Measurements from ENCODE around the gene SSBP2. TPM values are rescaled to one million over a fixed set of nuclear protein-coding genes. Genes with fewer than 3 reads are reported as not detected.

SSBP2 gene
- total RNA-seq, 2 donors from 2014 or later, result 18.1 to 31.4 TPM

- Histone ChIP-seq H3K9me3 (no peaks in the 10 kb centered on the region), H3K27me3 (no peaks in the 10 kb centered on the region), H3K4me3 (no peak overlapping the region), H3K4me1 (peaks cover 28% of the 10 kb centered on the region), H3K36me3 (replicated peaks in 1 of 2; ENCODE audit: insufficient read depth in 1 of 2, low read depth in 2 of 2) (no peaks in the 10 kb centered on the region), H3K27ac (peak overlapping the region in 2 of 4 donors; percentile 35 to 75)
- no peak for DNase-seq
- intact Hi-C loops (cut with DNase I), result loop anchor here (5.0 kb wide), 1 partner anchor 98 kb away; no protein-coding TSS in a partner anchor
- ATAC-seq, result no peak
- no peak for TF ChIP-seq POLR2A (IDR thresholded peaks at IDR 0.05)
- TF ChIP-seq CTCF (IDR thresholded peaks at IDR 0.05), result no peak
- WGBS, 2 donors, result 75 to 77% methylated on average over 2 of the region's 2 CpGs
Observed at GRCh38 chr5:81754621-81755020, 3.7 kb upstream of the SSBP2 start.

- H3K27ac ChIP-seq, result no peak overlapping the region
- intact Hi-C loops (cut with DNase I), result loop anchor here (5.0 kb wide), 1 partner anchor 99 kb away; no protein-coding TSS in a partner anchor
Observed at GRCh38 chr5:81753429-81753828, 2.5 kb upstream of the SSBP2 start.

DNA sequence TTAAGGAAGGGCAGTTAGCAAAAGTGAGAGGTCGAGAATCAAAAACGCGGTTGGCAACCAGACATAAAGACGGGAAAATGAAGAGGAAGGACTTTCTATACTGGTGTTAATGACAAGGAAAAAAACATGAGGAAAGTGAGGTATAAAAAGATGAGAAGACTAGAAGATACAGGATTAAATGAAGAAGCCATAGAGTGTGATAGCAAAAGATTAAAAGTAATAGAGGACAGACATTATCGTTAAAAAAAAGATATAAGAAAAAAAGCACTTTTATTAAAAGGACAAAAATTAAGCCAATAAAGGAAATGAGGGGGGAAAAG lies 1.7 kb upstream of the SSBP2 start:
- Histone ChIP-seq H3K4me1 (peaks cover 43% of the 10 kb centered on the region), H3K9me3 (no peaks in the 10 kb centered on the region), H3K4me3 (no peak overlapping the region), H3K27me3 (no peaks in the 10 kb centered on the region), H3K36me3 (replicated peaks in 1 of 2; ENCODE audit: insufficient read depth in 1 of 2, low read depth in 2 of 2) (no peaks in the 10 kb centered on the region), H3K27ac (peak overlapping the region in 2 of 4 donors; percentile 96 to 99)
- intact Hi-C loops (cut with DNase I), result loop anchor here (5.0 kb wide), 1 partner anchor 100 kb away; no protein-coding TSS in a partner anchor
- no peak for TF ChIP-seq CTCF (IDR thresholded peaks at IDR 0.05)
- no peak for TF ChIP-seq POLR2A (IDR thresholded peaks at IDR 0.05)
- DNase-seq (no peak), ATAC-seq (no peak)
- WGBS, 2 donors, result 94 to 98% methylated on average over 5 of the region's 5 CpGs

More at GRCh38 chr5:81753429-81753828, 2.5 kb upstream of the SSBP2 start:
- DNase-seq, result no peak
- Histone ChIP-seq H3K27me3 (no peaks in the 10 kb centered on the region), H3K36me3 (replicated peaks in 1 of 2; ENCODE audit: insufficient read depth in 1 of 2, low read depth in 2 of 2) (no peaks in the 10 kb centered on the region), H3K4me3 (no peak overlapping the region), H3K4me1 (peaks cover 40% of the 10 kb centered on the region), H3K9me3 (no peaks in the 10 kb centered on the region)
- WGBS, 2 donors, result 73 to 75% methylated on average over 2 of the region's 2 CpGs
- no peak for ATAC-seq
- no peak for TF ChIP-seq POLR2A (IDR thresholded peaks at IDR 0.05)
- no peak for TF ChIP-seq CTCF (IDR thresholded peaks at IDR 0.05)

- intact Hi-C loops (cut with DNase I), result loop anchor here (5.0 kb wide), 1 partner anchor 100 kb away; no protein-coding TSS in a partner anchor
- Histone ChIP-seq H3K4me1 (peaks cover 43% of the 10 kb centered on the region), H3K27me3 (no peaks in the 10 kb centered on the region), H3K9me3 (no peaks in the 10 kb centered on the region), H3K27ac (peak overlapping the region; percentile 96 to 99 (median 98)), H3K36me3 (replicated peaks in 1 of 2; ENCODE audit: insufficient read depth in 1 of 2, low read depth in 2 of 2) (no peaks in the 10 kb centered on the region), H3K4me3 (peak overlapping the region; percentile 27 to 89)
- 13 to 45% methylated on average over 13 to 37 of the region's 37 CpGs for WGBS, 2 donors
- DNase-seq, result peak in 2 of 4 donors; percentile 42 to 51
- TF ChIP-seq CTCF (IDR thresholded peaks at IDR 0.05), result no peak
- TF ChIP-seq POLR2A (IDR thresholded peaks at IDR 0.05), result no peak
- no peak for ATAC-seq
Observed at GRCh38 chr5:81751836-81752643, 1.1 kb upstream of the SSBP2 start.
